HG02642 (cell line): ENCODE data around the gene MAGED4.
"Not testable (repeated sequence)": the region's sequence is repeated elsewhere in the genome, so short reads cannot be mapped to it uniquely, and the experiment has no call there.

Source experiments
- ATAC-seq: cut with Tn5 transposase; IDR thresholded peaks from one replicate; pipeline ENCODE4 v1.9.1; 2021; ENCODE audit warnings: mild to moderate bottlenecking; ENCODE audit not compliant: unreplicated experiment, poor library complexity

Gene MAGED4, protein sequence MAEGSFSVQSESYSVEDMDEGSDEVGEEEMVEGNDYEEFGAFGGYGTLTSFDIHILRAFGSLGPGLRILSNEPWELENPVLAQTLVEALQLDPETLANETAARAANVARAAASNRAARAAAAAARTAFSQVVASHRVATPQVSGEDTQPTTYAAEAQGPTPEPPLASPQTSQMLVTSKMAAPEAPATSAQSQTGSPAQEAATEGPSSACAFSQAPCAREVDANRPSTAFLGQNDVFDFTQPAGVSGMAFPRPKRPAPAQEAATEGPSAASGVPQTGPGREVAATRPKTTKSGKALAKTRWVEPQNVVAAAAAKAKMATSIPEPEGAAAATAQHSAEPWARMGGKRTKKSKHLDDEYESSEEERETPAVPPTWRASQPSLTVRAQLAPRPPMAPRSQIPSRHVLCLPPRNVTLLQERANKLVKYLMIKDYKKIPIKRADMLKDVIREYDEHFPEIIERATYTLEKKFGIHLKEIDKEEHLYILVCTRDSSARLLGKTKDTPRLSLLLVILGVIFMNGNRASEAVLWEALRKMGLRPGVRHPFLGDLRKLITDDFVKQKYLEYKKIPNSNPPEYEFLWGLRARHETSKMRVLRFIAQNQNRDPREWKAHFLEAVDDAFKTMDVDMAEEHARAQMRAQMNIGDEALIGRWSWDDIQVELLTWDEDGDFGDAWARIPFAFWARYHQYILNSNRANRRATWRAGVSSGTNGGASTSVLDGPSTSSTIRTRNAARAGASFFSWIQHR

DNA sequence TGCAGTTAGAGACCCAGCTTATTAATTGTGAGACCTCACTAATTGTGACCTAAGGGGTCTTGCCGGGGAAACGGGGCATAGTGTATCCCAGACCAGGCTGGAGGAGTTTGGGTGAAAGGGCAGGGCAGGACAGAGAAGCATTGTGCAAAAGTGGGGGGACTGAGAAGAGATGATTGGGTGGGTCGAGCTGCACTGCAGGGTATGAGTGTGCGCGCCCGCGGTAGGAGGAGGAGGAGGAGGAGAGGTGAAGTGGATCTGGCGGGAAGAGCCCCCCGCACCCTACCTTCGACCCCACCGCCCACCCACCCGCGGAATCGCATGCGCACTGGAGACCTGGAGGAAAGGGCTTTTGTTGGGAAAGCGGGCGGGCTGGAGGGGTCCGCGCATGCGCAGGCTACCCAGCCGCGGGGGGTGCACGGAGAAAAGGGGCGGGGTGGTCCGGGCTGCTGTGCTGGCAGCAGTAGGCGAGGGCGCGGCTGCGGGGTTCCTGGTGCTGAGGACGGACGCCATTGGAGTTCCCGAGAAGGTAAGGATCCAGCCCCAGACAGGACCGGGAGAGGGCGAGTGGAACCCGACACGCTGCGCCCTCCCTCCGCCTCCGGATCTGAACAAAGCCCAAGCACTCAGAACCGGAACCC is at the start of gene MAGED4:
Gene MAGED4, plus strand, starts transcription at position 449 of the 638 bp plus-strand sequence. CDS start 1,035 bp downstream, outside the sequence.
- ATAC-seq: not testable (repeated sequence)

DNA sequence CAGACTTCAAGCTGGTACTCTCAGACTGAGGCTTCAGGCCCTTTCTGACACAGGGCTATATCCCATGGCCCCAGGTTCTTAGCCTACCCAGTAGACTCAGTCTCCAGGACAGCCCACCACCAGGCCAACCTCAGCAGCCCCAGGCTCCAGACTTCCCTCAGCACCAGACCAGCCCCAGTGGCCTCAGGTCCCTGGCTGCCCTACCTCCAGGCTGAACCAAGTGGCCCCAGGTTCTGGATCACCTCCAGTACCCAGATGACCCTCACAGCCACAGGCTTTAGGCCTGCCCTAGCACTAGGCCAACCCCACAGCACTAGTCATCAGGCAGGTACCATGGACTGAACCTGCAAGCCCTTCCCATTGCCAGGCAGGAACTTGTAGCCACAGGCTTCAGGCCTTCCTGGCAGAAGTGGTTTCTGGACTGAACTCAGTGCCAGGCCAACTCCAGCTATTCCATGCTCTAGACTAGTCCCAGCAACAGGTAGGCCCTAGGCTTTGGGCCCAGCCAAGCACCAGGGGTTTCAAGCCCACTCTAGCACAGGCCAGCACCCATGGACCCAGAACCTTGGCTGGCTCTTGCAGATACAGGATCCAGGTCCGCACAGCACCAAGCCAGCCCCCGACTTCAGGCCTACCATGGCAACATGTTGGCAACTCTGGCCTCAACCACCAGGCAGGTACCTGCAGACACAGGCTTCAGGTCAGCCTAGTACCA is 45.7 kb upstream of the MAGED4 start:
- ATAC-seq: no peak

DNA sequence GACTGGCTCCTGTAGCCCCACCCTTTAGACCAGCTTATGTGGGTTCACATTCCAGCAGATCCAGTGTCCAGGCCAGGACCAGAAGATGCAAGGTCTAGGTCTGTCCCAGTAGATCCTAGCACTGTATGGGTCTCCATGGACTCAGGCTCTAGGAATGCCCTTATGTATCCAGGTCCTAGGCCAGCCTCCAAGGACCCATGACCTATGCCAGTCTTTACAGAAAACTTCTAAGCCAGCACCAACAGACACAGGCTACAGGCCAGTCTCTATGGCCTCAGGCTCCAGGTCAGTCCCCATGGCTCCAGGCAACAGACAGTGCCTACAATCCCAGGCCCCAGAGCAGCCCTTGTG is 45.2 kb upstream of the MAGED4 start:
- no peak for ATAC-seq

DNA sequence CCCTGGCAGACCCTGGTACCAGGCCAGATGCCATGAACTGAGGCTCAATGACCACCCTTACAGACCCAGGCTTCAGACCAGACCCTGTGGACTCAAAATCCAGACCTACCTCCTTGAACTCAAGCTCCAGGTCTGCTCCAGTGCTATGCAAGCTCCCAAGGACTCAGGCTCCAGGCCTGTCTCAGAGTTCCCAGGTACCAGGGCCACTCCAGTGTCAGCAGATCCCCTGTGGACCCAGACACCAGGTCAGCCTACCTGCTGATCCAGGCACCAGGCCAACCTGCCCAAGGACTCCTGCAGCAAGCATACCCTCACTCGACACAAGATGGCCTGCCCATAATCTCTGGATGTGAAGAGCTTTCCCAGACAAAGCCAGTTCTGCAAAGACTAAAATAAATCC is 44.7 kb upstream of the MAGED4 start:
- no peak for ATAC-seq

DNA sequence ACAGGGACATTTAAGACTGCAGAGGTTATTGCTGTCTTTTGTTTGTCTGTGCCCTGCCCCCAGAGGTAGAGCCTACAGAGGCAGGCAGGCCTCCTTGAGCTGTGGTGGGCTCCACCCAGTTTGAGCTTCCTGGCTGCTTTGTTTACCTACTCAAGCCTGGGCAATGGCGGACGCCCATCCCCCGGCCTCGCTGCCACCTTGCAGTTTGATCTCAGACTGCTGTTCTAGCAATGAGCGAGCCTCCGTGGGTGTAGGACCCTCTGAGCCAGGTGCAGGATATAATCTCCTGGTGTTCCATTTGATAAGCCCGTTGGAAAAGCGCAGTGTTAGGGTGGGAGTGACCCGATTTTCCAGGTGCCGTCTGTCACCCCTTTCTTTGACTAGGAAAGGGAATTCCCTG is 34.0 kb upstream of the MAGED4 start:
- not testable (repeated sequence) for ATAC-seq

DNA sequence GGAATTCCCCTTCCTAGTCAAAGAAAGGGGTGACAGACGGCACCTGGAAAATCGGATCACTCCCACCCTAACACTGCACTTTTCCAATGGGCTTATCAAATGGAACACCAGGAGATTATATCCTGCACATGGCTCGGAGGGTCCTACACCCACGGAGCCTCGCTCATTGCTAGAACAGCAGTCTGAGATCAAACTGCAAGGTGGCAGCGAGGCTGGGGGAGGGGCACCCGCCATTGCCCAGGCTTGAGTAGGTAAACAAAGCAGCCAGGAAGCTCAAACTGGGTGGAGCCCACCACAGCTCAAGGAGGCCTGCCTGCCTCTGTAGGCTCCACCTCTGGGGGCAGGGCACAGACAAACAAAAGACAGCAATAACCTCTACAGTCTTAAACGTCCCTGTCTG is 24.5 kb upstream of the MAGED4 start:
- ATAC-seq: not testable (repeated sequence)

DNA sequence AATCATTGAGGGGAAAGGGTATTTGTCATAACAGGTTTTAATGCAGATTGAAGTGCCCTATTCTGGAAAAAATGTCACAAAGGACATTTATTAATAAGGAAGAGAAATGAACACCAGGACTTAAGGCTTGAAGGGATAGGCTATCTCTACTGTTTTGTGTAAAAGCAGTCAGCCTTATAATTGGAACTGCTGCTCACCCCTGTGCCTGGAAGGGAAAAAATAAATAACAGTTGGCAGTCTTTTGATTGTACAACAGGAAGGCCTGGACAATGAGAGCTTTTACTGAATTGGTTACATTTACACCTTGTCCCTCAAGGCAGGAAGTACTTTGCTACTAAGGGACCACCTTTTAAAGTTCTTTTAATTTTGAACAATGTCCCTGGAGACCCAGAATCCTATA is 17.8 kb upstream of the MAGED4 start:
- ATAC-seq: no peak

DNA sequence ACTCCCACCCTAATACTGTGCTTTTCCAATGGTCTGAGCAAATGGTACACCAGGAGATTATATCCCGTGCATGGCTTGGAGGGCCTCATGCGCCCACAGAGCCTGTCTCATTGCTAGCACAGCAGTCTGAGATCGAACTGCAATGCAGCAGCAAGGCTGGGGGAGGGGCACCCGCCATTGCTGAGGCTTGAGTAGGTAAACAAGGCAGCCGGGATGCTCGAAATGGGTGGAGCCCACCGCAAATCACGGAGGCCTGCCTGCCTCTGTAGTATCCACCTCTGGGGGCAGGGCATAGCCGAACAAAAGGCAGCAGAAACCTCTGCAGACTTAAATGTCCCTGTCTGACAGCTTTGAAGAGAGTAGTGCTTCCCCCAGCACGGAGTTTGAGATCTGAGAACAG is 13.6 kb upstream of the MAGED4 start:
- not testable (repeated sequence) for ATAC-seq

DNA sequence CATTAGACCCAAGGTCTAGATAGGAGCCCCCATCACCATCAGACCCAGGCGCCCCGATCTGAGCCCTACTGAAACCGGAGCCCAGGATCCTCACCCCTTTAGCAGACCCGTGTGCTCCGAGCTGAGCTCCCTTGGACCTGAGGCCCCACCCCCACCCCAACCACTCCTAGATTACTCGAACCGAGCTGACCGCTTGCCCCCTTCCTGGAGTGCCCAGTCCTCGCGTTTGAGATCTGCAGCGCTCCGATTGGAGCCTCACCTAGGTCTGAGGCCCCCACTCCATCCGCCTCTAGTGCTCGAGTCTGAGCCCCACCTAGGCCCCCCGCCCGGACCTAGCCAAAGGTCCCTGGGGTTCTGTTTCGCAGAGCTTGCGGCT is 378 bp downstream of the MAGED4 start:
- not testable (repeated sequence) for ATAC-seq

DNA sequence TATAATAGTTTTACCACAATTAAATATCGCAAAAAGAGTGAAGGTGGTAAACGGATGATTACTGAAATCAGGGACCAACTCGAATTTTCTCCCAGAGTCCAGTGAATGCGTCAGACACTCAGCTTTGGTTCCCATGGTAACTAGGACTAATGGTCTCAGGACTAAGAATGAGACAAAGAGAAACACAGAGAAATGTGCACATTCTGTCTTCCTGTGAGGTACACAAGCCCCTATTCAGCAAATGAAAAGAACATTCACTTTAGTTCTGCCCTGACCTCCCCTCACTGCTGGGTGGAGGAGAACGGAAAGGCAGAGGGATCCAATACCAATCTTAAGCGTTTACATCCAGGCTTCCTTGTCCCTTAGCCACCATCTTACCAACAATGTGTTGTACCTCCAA is 26.7 kb downstream of the MAGED4 start:
- not testable (repeated sequence) for ATAC-seq

DNA sequence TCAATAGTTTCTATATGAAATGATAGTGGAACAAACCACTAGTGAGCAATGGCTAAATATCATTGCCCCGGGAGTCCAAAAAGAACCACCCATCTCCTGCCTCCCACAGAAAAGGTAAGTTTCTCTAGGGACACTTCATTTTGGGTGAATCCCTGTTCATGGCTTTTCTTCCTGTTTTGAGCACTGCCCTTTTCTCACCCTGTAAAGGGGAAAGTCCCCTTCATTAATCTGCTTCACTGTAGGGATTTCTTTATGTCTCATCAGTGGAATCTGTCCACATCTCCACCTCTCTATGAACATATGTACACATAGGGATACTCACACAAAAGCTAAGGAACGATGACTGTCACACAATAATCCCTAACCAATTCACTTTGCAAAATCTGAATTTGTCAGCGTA is 28.6 kb downstream of the MAGED4 start:
- ATAC-seq: no peak

DNA sequence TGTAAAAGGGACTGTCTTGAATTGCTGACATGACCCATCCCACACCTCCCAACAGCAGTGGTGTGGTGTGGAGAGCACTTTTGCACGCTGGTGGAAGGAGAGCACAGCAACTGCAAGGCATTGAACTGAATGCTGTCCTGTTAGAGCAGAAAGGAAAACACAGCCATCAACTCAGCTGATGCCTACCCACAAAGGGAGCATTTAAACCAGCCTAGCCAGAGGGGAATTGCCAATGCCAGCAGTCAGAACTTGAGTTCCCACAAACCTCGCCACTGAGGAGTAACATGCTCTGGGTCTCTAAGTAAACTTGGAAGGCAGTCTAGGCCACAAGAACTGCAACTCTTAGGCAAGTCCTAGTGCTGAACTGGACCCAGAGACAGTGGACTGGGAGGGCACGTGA is 31.9 kb downstream of the MAGED4 start:
- ATAC-seq: no peak

DNA sequence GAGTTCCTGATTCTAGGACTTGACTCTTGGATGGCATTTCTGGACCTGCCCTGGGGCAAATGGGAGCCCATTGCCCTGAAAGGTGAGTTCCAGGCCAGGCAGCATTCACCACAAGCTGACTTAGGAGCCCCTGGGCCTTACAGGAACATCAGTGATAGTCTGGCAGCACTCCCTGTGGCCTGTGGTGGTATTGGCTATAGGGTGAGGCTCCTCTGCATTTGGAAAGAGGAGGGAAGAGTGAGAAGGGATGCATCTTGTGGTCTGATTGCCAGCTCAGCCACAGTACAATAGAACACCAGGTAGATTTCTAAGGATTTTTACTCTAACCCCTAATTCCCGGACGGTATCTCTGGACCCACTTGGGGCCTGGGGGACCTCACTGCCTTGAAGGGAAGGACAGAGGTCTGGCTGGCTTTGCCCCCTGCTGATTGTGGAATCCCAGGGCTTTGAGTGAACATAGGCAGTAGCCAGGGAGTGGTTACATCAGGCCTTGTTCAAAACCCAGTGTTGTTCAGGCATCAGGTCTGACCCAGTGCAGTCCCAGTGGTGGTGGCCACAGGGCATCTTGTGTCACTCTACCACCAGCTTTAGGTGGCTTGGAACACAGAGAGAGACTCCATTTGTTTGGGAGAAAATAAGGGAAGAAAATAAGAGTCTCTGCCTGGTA is 32.9 kb downstream of the MAGED4 start:
- no peak for ATAC-seq

DNA sequence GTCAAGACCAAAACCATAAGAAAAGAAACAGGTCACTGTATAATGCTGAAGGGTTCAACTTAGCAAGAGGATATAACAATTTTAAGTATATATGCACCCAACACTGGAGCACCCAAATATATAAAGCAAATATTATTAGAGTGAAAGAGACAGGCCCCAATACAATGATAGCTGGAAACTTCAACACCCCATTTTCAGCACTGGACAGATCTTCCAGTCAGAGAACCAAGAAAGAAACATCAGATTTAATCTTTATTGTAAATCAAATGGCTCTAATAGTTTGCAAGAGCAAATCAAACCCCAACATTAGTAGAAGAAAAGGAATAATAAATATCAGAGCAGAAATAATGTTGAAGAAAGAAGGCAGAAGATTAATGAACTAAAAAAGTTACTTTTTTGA is 36.2 kb downstream of the MAGED4 start:
- ATAC-seq: no peak
